HG03159 (cell line): ENCODE results near the gene RUNX1.
A peak's percentile ranks its signal among the peaks of the same experiment; 100 is the strongest.

Source experiments
- ATAC-seq: cut with Tn5 transposase; IDR thresholded peaks from one replicate; pipeline ENCODE4 v1.9.1; 2021; ENCODE audit warnings: mild to moderate bottlenecking, moderate library complexity; ENCODE audit not compliant: unreplicated experiment

Gene RUNX1

DNA sequence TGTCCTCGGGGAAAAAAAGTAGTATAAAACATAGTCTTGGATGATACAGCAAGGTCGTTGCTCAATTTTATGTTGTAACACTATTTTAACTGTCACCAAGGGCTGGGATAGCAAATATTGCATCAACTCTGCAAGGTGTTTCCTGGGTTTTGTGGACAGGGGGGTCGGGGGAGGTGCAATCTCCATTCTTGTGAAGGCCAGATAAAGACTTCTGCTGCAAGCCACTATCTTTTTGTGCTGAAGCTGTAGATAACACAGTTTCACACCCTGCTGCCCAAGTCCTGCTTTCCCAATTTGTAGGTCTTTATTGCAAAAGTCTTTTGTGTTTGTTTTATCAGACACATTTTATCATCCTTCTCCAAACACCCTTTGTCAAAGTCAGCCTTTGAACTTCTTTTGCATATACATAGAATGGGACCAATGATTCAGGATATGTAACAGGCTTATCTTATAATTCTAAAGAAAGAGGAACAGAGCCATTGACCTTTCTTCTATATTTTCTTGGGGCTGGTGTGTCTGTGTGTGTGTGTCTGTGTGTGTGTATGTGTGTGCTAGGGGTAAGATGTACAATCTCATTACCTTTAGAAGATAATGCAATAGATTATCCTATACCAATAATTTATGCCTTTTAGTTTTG, 140.6 kb downstream of the RUNX1 start:
- ATAC-seq, result no peak

DNA sequence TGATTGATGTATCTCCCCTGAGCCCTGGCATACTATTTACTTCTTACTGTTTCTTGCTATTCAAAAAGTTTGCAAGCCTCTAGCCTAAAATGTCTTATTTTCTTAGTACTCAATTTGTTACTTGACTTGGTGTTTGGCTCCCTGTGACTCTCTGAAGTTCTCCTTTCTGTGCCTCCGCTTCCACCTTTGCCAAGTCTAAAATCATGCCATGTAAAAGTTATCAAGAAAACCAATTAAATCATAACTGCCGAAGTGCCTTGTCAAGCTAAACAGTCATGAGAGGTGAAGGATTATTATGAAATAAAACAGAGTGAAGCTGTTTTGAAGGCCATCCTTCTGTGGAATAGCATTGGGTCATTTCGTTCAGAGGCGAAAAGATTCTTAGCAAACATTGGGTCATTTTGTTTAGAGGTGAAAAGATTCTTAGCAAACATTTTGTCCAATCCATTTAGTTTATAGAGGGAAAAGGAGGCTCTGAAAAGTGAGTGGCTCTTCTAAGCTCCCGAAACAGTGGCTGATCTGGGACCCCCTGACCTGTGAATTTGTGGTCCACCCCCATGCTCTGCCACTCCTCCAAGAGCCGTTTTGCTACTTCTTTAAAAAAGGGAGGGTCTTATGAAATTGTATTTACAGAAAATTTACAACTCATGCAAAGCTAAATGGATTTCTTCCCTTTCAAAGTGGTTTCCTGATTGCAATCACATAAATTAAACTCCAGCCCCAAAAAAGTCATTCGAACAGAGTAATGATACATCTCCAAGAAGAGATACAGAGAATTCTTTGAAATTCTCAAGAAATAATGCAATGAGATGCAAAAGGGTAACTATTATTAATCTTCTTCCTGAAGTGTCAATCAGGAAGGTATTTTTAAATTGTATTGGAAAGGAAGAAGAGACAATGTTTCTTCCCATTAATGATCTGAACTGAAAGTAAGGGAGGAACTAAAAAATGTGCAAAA, 141.4 kb downstream of the RUNX1 start:
- ATAC-seq, result no peak

DNA sequence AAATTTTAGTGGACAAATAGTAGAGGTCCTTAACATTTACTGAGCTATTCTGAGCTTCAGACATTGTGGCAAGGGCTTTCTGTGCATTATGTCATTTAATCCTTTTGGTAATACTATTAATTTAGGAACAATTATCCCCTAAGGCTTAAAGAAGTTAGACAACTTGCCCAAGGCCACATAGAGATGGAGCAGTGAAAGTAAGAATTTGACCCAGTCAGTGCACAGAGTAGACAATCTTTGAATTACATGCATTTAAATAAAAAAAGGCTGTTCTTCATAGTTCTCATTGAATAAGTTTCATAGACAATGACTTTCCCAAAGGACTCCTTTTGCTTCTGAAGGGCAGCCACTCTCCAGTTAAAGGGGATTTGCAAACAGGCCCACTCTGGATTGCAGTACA, 142.7 kb downstream of the RUNX1 start:
- ATAC-seq, result no peak

- no peak for ATAC-seq
Measured at GRCh38 chr21:34905218-34905537, 143.9 kb downstream of the RUNX1 start.

DNA sequence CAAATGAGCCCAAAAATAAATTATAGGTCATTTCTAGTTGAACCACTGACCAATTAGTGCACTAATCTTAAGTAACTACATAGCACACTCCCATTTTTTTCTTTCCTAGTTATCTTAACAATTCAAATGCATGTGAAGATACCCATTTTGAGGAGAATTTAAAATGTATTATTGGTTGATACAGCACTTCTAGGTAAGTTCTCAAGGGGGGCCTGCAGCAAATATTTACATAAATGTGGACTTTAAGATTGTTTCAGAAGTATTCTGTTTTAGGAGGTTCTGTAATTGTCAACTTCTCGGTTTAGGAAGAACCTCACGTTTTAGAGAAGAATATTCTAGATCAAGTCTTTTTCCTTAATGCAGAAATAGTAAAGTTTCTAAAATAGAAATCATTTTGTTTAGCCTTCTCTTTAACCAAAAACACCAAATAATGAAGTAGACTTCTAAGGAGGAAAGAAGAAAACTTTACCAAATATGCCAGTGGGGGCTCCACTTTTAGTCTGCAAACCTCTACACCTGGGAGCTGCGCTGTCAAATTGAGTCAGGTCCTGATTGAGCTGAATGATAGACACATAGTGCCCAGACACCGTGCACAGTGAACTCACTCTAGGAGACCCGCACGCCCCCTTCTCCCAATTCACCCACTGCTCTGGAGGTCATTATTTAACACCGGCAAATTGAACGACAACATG, 144.4 kb downstream of the RUNX1 start:
- ATAC-seq, result no peak

DNA sequence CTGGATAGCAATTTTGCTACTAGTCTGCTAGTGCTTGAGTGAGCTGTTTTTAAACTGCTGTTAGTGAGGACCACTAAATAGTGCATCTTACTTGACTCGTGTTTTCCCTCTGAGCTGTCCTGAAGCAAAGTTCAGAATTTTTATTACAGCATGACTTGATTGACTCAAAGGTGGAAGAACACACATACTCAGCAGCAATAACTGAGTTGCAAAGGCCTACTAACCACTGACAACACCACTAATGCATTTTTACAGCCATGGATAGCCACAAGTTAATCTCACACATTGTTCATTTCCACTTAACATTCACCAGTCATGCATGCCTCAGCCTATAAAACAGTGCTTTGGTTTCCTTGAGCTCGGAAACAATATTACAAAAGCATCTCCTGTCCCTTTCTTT, 148.7 kb downstream of the RUNX1 start:
- no peak for ATAC-seq

GRCh38 chr21:34899760-34900159, 149.3 kb downstream of the RUNX1 start:
- ATAC-seq, result no peak

- ATAC-seq, result no peak
Measured at GRCh38 chr21:34899302-34899701, 149.8 kb downstream of the RUNX1 start.

GRCh38 chr21:34897828-34898227, 151.3 kb downstream of the RUNX1 start:
- no peak for ATAC-seq

- ATAC-seq, result no peak
Measured at GRCh38 chr21:34894401-34894800, 154.7 kb downstream of the RUNX1 start.

DNA sequence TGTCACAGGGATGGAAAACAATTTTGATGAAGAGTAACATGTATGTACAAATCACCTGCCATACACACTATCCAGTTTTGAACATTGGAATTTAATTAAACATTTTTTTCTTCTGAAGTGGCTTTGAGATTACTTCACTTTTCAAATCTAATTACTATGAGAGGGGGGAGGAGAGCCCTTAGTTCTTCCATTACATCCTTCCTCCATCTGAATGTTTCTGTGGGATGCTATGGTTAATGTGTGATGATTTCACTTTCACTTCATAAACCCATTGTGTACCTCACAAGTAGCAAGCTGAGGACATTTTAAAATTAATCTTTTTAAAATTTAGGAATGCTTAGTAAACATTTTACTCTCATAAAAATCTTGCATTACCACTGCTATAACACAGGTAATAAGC, 156.9 kb downstream of the RUNX1 start:
- no peak for ATAC-seq

- ATAC-seq, result no peak
Measured at GRCh38 chr21:34891613-34891943, 157.5 kb downstream of the RUNX1 start.

DNA sequence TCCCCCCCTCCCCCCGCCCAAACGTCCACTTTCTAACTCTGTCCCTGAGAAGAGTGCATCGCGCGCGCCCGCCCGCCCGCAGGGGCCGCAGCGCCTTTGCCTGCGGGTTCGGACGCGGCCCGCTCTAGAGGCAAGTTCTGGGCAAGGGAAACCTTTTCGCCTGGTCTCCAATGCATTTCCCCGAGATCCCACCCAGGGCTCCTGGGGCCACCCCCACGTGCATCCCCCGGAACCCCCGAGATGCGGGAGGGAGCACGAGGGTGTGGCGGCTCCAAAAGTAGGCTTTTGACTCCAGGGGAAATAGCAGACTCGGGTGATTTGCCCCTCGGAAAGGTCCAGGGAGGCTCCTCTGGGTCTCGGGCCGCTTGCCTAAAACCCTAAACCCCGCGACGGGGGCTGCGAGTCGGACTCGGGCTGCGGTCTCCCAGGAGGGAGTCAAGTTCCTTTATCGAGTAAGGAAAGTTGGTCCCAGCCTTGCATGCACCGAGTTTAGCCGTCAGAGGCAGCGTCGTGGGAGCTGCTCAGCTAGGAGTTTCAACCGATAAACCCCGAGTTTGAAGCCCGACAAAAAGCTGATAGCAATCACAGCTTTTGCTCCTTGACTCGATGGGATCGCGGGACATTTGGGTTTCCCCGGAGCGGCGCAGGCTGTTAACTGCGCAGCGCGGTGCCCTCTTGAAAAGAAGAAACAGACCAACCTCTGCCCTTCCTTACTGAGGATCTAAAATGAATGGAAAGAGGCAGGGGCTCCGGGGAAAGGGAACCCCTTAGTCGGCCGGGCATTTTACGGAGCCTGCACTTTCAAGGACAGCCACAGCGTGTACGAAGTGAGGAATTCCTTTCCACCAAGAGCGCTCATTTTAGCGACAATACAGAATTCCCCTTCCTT, 158.1 kb downstream of the RUNX1 start:
- ATAC-seq, result no peak

- no peak for ATAC-seq
Measured at GRCh38 chr21:34890470-34890723, 158.7 kb downstream of the RUNX1 start.

GRCh38 chr21:34889676-34890469, 159.2 kb downstream of the RUNX1 start:
- ATAC-seq, result peak; percentile 37

GRCh38 chr21:34889320-34889675, 159.8 kb downstream of the RUNX1 start:
- peak; percentile 20 for ATAC-seq

- peak; percentile 58 for ATAC-seq
Measured at GRCh38 chr21:34888569-34889319, 160.4 kb downstream of the RUNX1 start.

GRCh38 chr21:34887725-34888568, 161.2 kb downstream of the RUNX1 start:
- ATAC-seq, result peak; percentile 40

GRCh38 chr21:34887105-34887442, 162.0 kb downstream of the RUNX1 start:
- ATAC-seq, result no peak
